ENCODE data around the gene RASA3.
"Not testable (repeated sequence)": the region's sequence is repeated elsewhere in the genome, so short reads cannot be mapped to it uniquely, and the experiment has no call there.

The RASA3 gene

GRCh38 chr13:114077933-114078325 lies 54.5 kb downstream of the RASA3 start:
- no peak for DNase-seq

- DNase-seq, result no peak
Observed at GRCh38 chr13:114077099-114077932, 55.1 kb downstream of the RASA3 start.

GRCh38 chr13:114076329-114077090 lies 55.9 kb downstream of the RASA3 start:
- DNase-seq, result no peak

GRCh38 chr13:114075811-114076210 lies 56.6 kb downstream of the RASA3 start:
- not testable (repeated sequence) for DNase-seq

- DNase-seq, result no peak
Observed at GRCh38 chr13:114074671-114075315, 57.6 kb downstream of the RASA3 start.

GRCh38 chr13:114073881-114074612 lies 58.4 kb downstream of the RASA3 start:
- no peak for DNase-seq

GRCh38 chr13:114072421-114072820 lies 60.0 kb downstream of the RASA3 start:
- DNase-seq, result no peak

GRCh38 chr13:114071991-114072390 lies 60.4 kb downstream of the RASA3 start:
- no peak for DNase-seq

- DNase-seq, result no peak
Observed at GRCh38 chr13:114071410-114071809, 61.0 kb downstream of the RASA3 start.

- no peak for DNase-seq
Observed at GRCh38 chr13:114070098-114070799, 62.2 kb downstream of the RASA3 start.

- no peak for DNase-seq
Observed at GRCh38 chr13:114069376-114070097, 62.9 kb downstream of the RASA3 start.

GRCh38 chr13:114068656-114069318 lies 63.6 kb downstream of the RASA3 start:
- no peak for DNase-seq

GRCh38 chr13:114067886-114068651 lies 64.4 kb downstream of the RASA3 start:
- no peak for DNase-seq

GRCh38 chr13:114067381-114067885 lies 65.0 kb downstream of the RASA3 start:
- DNase-seq, result no peak

GRCh38 chr13:114066956-114067355 lies 65.5 kb downstream of the RASA3 start:
- DNase-seq, result no peak

GRCh38 chr13:114065926-114066774 lies 66.3 kb downstream of the RASA3 start:
- no peak for DNase-seq

GRCh38 chr13:114065141-114065925 lies 67.1 kb downstream of the RASA3 start:
- DNase-seq, result no peak
